ENCODE data around the gene CMIP.

- TF ChIP-seq, protein P1, sequence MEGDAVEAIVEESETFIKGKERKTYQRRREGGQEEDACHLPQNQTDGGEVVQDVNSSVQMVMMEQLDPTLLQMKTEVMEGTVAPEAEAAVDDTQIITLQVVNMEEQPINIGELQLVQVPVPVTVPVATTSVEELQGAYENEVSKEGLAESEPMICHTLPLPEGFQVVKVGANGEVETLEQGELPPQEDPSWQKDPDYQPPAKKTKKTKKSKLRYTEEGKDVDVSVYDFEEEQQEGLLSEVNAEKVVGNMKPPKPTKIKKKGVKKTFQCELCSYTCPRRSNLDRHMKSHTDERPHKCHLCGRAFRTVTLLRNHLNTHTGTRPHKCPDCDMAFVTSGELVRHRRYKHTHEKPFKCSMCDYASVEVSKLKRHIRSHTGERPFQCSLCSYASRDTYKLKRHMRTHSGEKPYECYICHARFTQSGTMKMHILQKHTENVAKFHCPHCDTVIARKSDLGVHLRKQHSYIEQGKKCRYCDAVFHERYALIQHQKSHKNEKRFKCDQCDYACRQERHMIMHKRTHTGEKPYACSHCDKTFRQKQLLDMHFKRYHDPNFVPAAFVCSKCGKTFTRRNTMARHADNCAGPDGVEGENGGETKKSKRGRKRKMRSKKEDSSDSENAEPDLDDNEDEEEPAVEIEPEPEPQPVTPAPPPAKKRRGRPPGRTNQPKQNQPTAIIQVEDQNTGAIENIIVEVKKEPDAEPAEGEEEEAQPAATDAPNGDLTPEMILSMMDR (IDR thresholded peaks at IDR 0.05; ENCODE audit: borderline replicate concordance, extremely low read depth, low read length, poor library complexity, severe bottlenecking): no peak
- no peak for TF ChIP-seq EZH2 (IDR thresholded peaks at IDR 0.05; ENCODE audit: borderline replicate concordance, low read depth, low read length, severe bottlenecking)
These were observed 36.1 kb downstream of the CMIP start for GRCh38 chr16:81480606-81481206.
